Omental fat pad (tissue), 4 donors: ENCODE results near the gene ANK3. TPM values are rescaled to one million over a fixed set of nuclear protein-coding genes. Genes with fewer than 3 reads are reported as not detected.
A peak's percentile ranks its signal among the peaks of the same experiment; 100 is the strongest.

Source experiments
- ATAC-seq: fragments of 150-250 bp; one replicate; pipeline ENCODE4 v1.9.1; 2016; ENCODE audit warnings: mild to moderate bottlenecking, moderate library complexity; ENCODE audit not compliant: low FRiP score
- DNase-seq: peaks from one replicate; pipeline ENCODE4 v3.0.0-alpha.2; 2019; ENCODE audit warnings: low spot score
- CTCF ChIP-seq, 3 donors: fragments of 450-650 bp; IDR thresholded peaks; one replicate each; pipeline ENCODE4 v1.5.1; 2016 to 2017; ENCODE audit warnings: antibody characterized with exemption in 3 of 3, mild to moderate bottlenecking in 3 of 3, moderate library complexity in 2 of 3
- total RNA-seq, 4 donors: library from RNA; depleted of rRNA; stranded (reverse); fragments of >200 nt; gene quantifications; one replicate each; pipeline ENCODE4 v1.1.0, GENCODE V29; 2016

Gene ANK3
- total RNA-seq = 10 to 100 TPM; 10.5 to 22.5 (median 13.3) TPM

- DNase-seq (no peak), ATAC-seq (no peak)
- no peak for TF ChIP-seq CTCF (IDR thresholded peaks at IDR 0.05)
These were observed at the start of gene ANK3 for GRCh38 chr10:60389413-60390025. TSS of gene ANK3 (minus strand) at chr10:60389875. CDS start at chr10:60389538, 337 bp downstream.

GRCh38 chr10:60434418-60435046 is 44.9 kb upstream of the ANK3 start:
- TF ChIP-seq CTCF (IDR thresholded peaks at IDR 0.05) = peak in 1 of 3 donors; percentile 53
- no peak for DNase-seq
- peak; percentile 59 for ATAC-seq

- peak; percentile 82 for ATAC-seq
- DNase-seq = no peak
- no peak for TF ChIP-seq CTCF (IDR thresholded peaks at IDR 0.05)
These were observed 44.0 kb upstream of the ANK3 start for GRCh38 chr10:60433684-60434083.

GRCh38 chr10:60430836-60431597 is 41.3 kb upstream of the ANK3 start:
- DNase-seq (no peak), ATAC-seq (no peak)
- TF ChIP-seq CTCF (IDR thresholded peaks at IDR 0.05) = no peak

- DNase-seq (no peak), ATAC-seq (no peak)
- no peak for TF ChIP-seq CTCF (IDR thresholded peaks at IDR 0.05)
These were observed 40.3 kb upstream of the ANK3 start for GRCh38 chr10:60430017-60430416.

GRCh38 chr10:60429084-60429849 is 39.6 kb upstream of the ANK3 start:
- ATAC-seq (no peak), DNase-seq (no peak)
- TF ChIP-seq CTCF (IDR thresholded peaks at IDR 0.05) = no peak
